Activated naive CD8-positive, alpha-beta T cell treated with anti-CD3 and anti-CD28 coated beads, Interleukin-2, amount 50 U/mL, for 16 hours (primary cell): Measurements from ENCODE around the gene HMMR.
"Not testable (repeated sequence)": the region's sequence is repeated elsewhere in the genome, so short reads cannot be mapped to it uniquely, and the experiment has no call there.

Experiments
- DNase-seq: peaks from one replicate; pipeline ENCODE4 v3.0.0-alpha.2; 2020; ENCODE audit warnings: low read depth, low spot score

HMMR gene

GRCh38 chr5:163506095-163506457 is 45.6 kb downstream of the HMMR start:
- no peak for DNase-seq

- DNase-seq, result no peak
These were observed 46.3 kb downstream of the HMMR start for GRCh38 chr5:163506726-163507125.

GRCh38 chr5:163508753-163509152 is 48.3 kb downstream of the HMMR start:
- DNase-seq, result no peak

- no peak for DNase-seq
These were observed 49.0 kb downstream of the HMMR start for GRCh38 chr5:163509291-163509951.

- no peak for DNase-seq
These were observed 52.1 kb downstream of the HMMR start for GRCh38 chr5:163512526-163512925.

- DNase-seq, result no peak
These were observed 64.7 kb downstream of the HMMR start for GRCh38 chr5:163525096-163525495.

- DNase-seq, result no peak
These were observed 69.3 kb downstream of the HMMR start for GRCh38 chr5:163529698-163530097.

- no peak for DNase-seq
These were observed 70.8 kb downstream of the HMMR start for GRCh38 chr5:163531272-163531671.

- DNase-seq, result no peak
These were observed 72.0 kb downstream of the HMMR start for GRCh38 chr5:163532171-163533084.

GRCh38 chr5:163533223-163533622 is 72.8 kb downstream of the HMMR start:
- no peak for DNase-seq

- no peak for DNase-seq
These were observed 74.2 kb downstream of the HMMR start for GRCh38 chr5:163534492-163535094.

- no peak for DNase-seq
These were observed 74.9 kb downstream of the HMMR start for GRCh38 chr5:163535290-163535689.

- not testable (repeated sequence) for DNase-seq
These were observed 76.0 kb downstream of the HMMR start for GRCh38 chr5:163536442-163536841.

- DNase-seq, result no peak
These were observed 80.3 kb downstream of the HMMR start for GRCh38 chr5:163540696-163541095.
